Neural cell (in vitro differentiated cells): ENCODE results near the gene ZDHHC20. TPM values are rescaled to one million over a fixed set of nuclear protein-coding genes. Genes with fewer than 3 reads are reported as not detected.

ENCODE experiments used
- H2AFZ ChIP-seq: fragments of 200-600, 300-800 bp; sonication (generic), shearing (Covaris generic); 2 replicates; pipeline ENCODE4 v1.6.0; 2014; ENCODE audit warnings: low read depth, mild to moderate bottlenecking, antibody characterized with exemption, low read length, moderate library complexity
- H3F3A ChIP-seq: fragments of 200-600 bp; shearing (Covaris generic); 2 replicates; pipeline ENCODE4 v1.6.1; 2016; ENCODE audit warnings: mild to moderate bottlenecking, moderate library complexity, mixed read lengths, antibody characterized with exemption, low read length; ENCODE audit not compliant: insufficient read depth, poor library complexity, severe bottlenecking
- H3K27ac ChIP-seq: fragments of 200-600, 300-800 bp; sonication (generic), shearing (Covaris generic); 2 replicates; pipeline ENCODE4 v1.5.1; 2014; ENCODE audit warnings: mild to moderate bottlenecking, low read length, moderate library complexity
- H3K27me3 ChIP-seq: fragments of 300-800, 200-600 bp; sonication (generic), shearing (Covaris generic); 2 replicates; pipeline ENCODE4 v1.6.0; 2014; ENCODE audit warnings: mild to moderate bottlenecking, low read depth, low read length, moderate library complexity; ENCODE audit not compliant: insufficient read depth
- H3K36me3 ChIP-seq: fragments of 300-800, 200-600 bp; sonication (generic), shearing (Covaris generic); 2 replicates; pipeline ENCODE4 v1.5.1; 2014; ENCODE audit warnings: mild to moderate bottlenecking, antibody characterized with exemption, low read length, moderate library complexity; ENCODE audit not compliant: insufficient read depth
- H3K4me2 ChIP-seq: fragments of 300-800, 200-600 bp; sonication (generic), shearing (Covaris generic); 2 replicates; pipeline ENCODE4 v1.6.0; 2014; ENCODE audit warnings: mild to moderate bottlenecking, low read length
- H3K4me3 ChIP-seq: fragments of 300-800, 200-600 bp; sonication (generic), shearing (Covaris generic); 2 replicates; pipeline ENCODE4 v1.5.1; 2014; ENCODE audit warnings: mild to moderate bottlenecking, low read length, moderate library complexity
- H3K79me2 ChIP-seq: fragments of 200-600 bp; shearing (Covaris generic); replicated peaks from 2 replicates; pipeline ENCODE4 v1.6.0; 2014; ENCODE audit warnings: mild to moderate bottlenecking, low read length, moderate library complexity; ENCODE audit not compliant: insufficient read depth
- H3K9ac ChIP-seq: fragments of 300-800, 200-600 bp; sonication (generic), shearing (Covaris generic); 2 replicates; pipeline ENCODE4 v1.6.1; 2016; ENCODE audit warnings: mild to moderate bottlenecking, low read length, mixed read lengths
- H3K9me2 ChIP-seq: fragments of 200-600 bp; shearing (Covaris generic); 2 replicates; pipeline ENCODE4 v1.6.1; 2016; ENCODE audit warnings: mild to moderate bottlenecking, low read length, mixed read lengths; ENCODE audit not compliant: insufficient read depth
- H3K9me3 ChIP-seq: fragments of 200-600, 300-800 bp; sonication (generic), shearing (Covaris generic); 2 replicates; pipeline ENCODE4 v1.6.1; 2016; ENCODE audit warnings: mild to moderate bottlenecking, mixed run types, low read length, moderate library complexity, mixed read lengths
- H4K20me1 ChIP-seq: fragments of 200-600 bp; shearing (Covaris generic); 2 replicates; pipeline ENCODE4 v1.6.1; 2016; ENCODE audit warnings: mild to moderate bottlenecking, mixed run types; ENCODE audit not compliant: insufficient read depth
- CTCF ChIP-seq: fragments of 450-650 bp; IDR thresholded peaks from 2 replicates; pipeline ENCODE4 v1.5.1; 2014; ENCODE audit warnings: antibody characterized with exemption, mild to moderate bottlenecking, moderate library complexity; ENCODE audit not compliant: poor library complexity, severe bottlenecking
- EP300 ChIP-seq: fragments of 450-650 bp; conservative IDR thresholded peaks from 2 replicates; pipeline ENCODE4 v1.6.1; 2014; ENCODE audit warnings: antibody characterized with exemption, mild to moderate bottlenecking, moderate library complexity; ENCODE audit not compliant: poor library complexity, severe bottlenecking
- EZH2 ChIP-seq: fragments of 200-600, 300-800 bp; shearing (Covaris generic), sonication (generic); IDR thresholded peaks from 2 replicates; pipeline ENCODE4 v1.6.1; 2014; ENCODE audit warnings: antibody characterized with exemption, low read length, borderline replicate concordance, mild to moderate bottlenecking; ENCODE audit not compliant: insufficient read depth, poor library complexity, severe bottlenecking
- RAD21 ChIP-seq: fragments of 450-650 bp; conservative IDR thresholded peaks from 2 replicates; pipeline ENCODE4 v1.6.1; 2014; ENCODE audit warnings: antibody characterized with exemption, mild to moderate bottlenecking, moderate library complexity
- REST ChIP-seq: IDR thresholded peaks from 2 replicates; pipeline ENCODE4 v1.6.1; 2012; ENCODE audit warnings: borderline replicate concordance
- SMC3 ChIP-seq: fragments of 450-650 bp; conservative IDR thresholded peaks from 2 replicates; pipeline ENCODE4 v1.6.1; 2014; ENCODE audit warnings: antibody characterized with exemption, mild to moderate bottlenecking, moderate library complexity; ENCODE audit not compliant: poor library complexity
- polyA plus RNA-seq: library from polyadenylated mRNA; depleted of rRNA; stranded (reverse); fragments of >200 nt; gene quantifications from 2 replicates; pipeline ENCODE4 v1.2.3, GENCODE V29; 2014

ZDHHC20 gene
- polyA plus RNA-seq, 1 donor from 2014 or later: 43.3 TPM

GRCh38 chr13:21446656-21447055 is 12.4 kb downstream of the ZDHHC20 start:
- H3K9me2 ChIP-seq: no peaks in the 10 kb centered on the region

GRCh38 chr13:21445759-21446158 is 13.3 kb downstream of the ZDHHC20 start:
- H2AFZ ChIP-seq: no peak overlapping the region
- no peaks in the 10 kb centered on the region for H3F3A ChIP-seq
- no peak overlapping the region for H3K9ac ChIP-seq
- H3K9me2 ChIP-seq: no peaks in the 10 kb centered on the region
- H3K9me3 ChIP-seq: no peaks in the 10 kb centered on the region
- no peak overlapping the region for H3K4me2 ChIP-seq
- peaks cover 42% of the 10 kb centered on the region for H3K79me2 ChIP-seq
- no peak for TF ChIP-seq SMC3
- no peak for TF ChIP-seq REST
- TF ChIP-seq EP300: no peak
- no peaks in the 10 kb centered on the region for H4K20me1 ChIP-seq
- H3K27ac ChIP-seq: no peak overlapping the region
- no peaks in the 10 kb centered on the region for H3K36me3 ChIP-seq
- H3K27me3 ChIP-seq: no peaks in the 10 kb centered on the region
- H3K4me3 ChIP-seq: no peak overlapping the region

More at GRCh38 chr13:21446656-21447055, 12.4 kb downstream of the ZDHHC20 start:
- no peak overlapping the region for H3K9ac ChIP-seq
- TF ChIP-seq RAD21 (no peak), SMC3 (no peak), EZH2 (no peak), CTCF (no peak)
- no peak overlapping the region for H2AFZ ChIP-seq
- no peak overlapping the region for H3K4me3 ChIP-seq
- H3K36me3 ChIP-seq: no peaks in the 10 kb centered on the region
- H3K79me2 ChIP-seq: peaks cover 46% of the 10 kb centered on the region
- no peaks in the 10 kb centered on the region for H3F3A ChIP-seq
- H4K20me1 ChIP-seq: no peaks in the 10 kb centered on the region
- no peak overlapping the region for H3K4me2 ChIP-seq
- no peaks in the 10 kb centered on the region for H3K27me3 ChIP-seq
- no peak overlapping the region for H3K27ac ChIP-seq
- H3K9me3 ChIP-seq: no peaks in the 10 kb centered on the region

GRCh38 chr13:21443171-21443570 is 15.9 kb downstream of the ZDHHC20 start:
- peaks cover 2% of the 10 kb centered on the region for H3K36me3 ChIP-seq
- no peaks in the 10 kb centered on the region for H3F3A ChIP-seq
- H3K9me3 ChIP-seq: peaks cover 6% of the 10 kb centered on the region
- no peak overlapping the region for H3K9ac ChIP-seq
- no peak for TF ChIP-seq CTCF
- H4K20me1 ChIP-seq: no peaks in the 10 kb centered on the region
- H3K79me2 ChIP-seq: peaks cover 36% of the 10 kb centered on the region
- no peak overlapping the region for H3K4me3 ChIP-seq
- H3K27me3 ChIP-seq: no peaks in the 10 kb centered on the region
- no peak overlapping the region for H2AFZ ChIP-seq
- H3K4me2 ChIP-seq: no peak overlapping the region
- H3K27ac ChIP-seq: no peak overlapping the region
- H3K9me2 ChIP-seq: no peaks in the 10 kb centered on the region
